Immature natural killer cell (primary cell): Measurements from ENCODE around the gene FAM193B. TPM values are rescaled to one million over a fixed set of nuclear protein-coding genes. Genes with fewer than 3 reads are reported as not detected.
A peak's percentile ranks its signal among the peaks of the same experiment; 100 is the strongest.

Source experiments
- DNase-seq, 3 donors: peaks; one replicate each; pipeline ENCODE4 v3.0.0; 2022; ENCODE audit warnings: mixed read lengths in 1 of 3
- H3K27ac Mint-ChIP-seq, 6 donors: one replicate each; pipeline ENCODE4 v1.8.0; 2020; ENCODE audit warnings: mixed read lengths in 6 of 6, mild to moderate bottlenecking in 5 of 6, inconsistent platforms in 4 of 6, moderate library complexity in 3 of 6
- H3K27me3 Mint-ChIP-seq, 3 donors: one replicate each; pipeline ENCODE4 v1.8.0; 2020 to 2021; ENCODE audit warnings: low read depth in 3 of 3, mild to moderate bottlenecking in 3 of 3, mixed read lengths in 3 of 3, moderate library complexity in 3 of 3, inconsistent platforms in 1 of 3
- H3K36me3 Mint-ChIP-seq, 3 donors: one replicate each; pipeline ENCODE4 v1.8.0; 2020; ENCODE audit warnings: mixed read lengths in 3 of 3, inconsistent platforms in 2 of 3, mild to moderate bottlenecking in 2 of 3
- H3K4me1 Mint-ChIP-seq, 2 donors: one replicate each; pipeline ENCODE4 v1.8.0; 2020; ENCODE audit warnings: inconsistent platforms in 2 of 2, mild to moderate bottlenecking in 2 of 2, mixed read lengths in 2 of 2, moderate library complexity in 1 of 2
- H3K4me3 Mint-ChIP-seq, 5 donors: one replicate each; pipeline ENCODE4 v1.8.0; 2020; ENCODE audit warnings: mild to moderate bottlenecking in 5 of 5, mixed read lengths in 5 of 5, inconsistent platforms in 3 of 5, moderate library complexity in 3 of 5
- H3K9me3 Mint-ChIP-seq, 6 donors: one replicate each; pipeline ENCODE4 v1.8.0; 2020; ENCODE audit warnings: mild to moderate bottlenecking in 6 of 6, mixed read lengths in 6 of 6, inconsistent platforms in 4 of 6, moderate library complexity in 3 of 6
- polyA plus RNA-seq, 3 donors: library from polyadenylated mRNA; unstranded; fragments of 300-500 nt; fragmentation: Illumina TruSeq; gene quantifications; one replicate each; pipeline ENCODE4 v1.2.3, GENCODE V29; 2021

FAM193B gene
- polyA plus RNA-seq = 1 to 10 TPM; 2.5 to 6.2 (median 3.4) TPM

GRCh38 chr5:177554474-177555111 is at the start of gene FAM193B:
TSS of gene FAM193B (minus strand) at chr5:177554563. CDS start at chr5:177554458, 105 bp downstream.
- DNase-seq = peak; percentile 91 to 92 (median 92)
- Mint-ChIP-seq H3K9me3 (no peaks in the 10 kb centered on the region), H3K27ac (peak within 1 kb of the TSS; percentile 19 to 83 (median 76)), H3K27me3 (peaks cover 0 to 3% (median 1%) of the 10 kb centered on the region in 3 donors), H3K4me1 (peaks cover 27 to 30% of the 10 kb centered on the region in 2 donors), H3K36me3 (no peaks in the 10 kb centered on the region), H3K4me3 (peak within 1 kb of the TSS; percentile 79 to 90 (median 89))

GRCh38 chr5:177604116-177604521 is 49.8 kb upstream of the FAM193B start:
- no peak overlapping the region for H3K27ac Mint-ChIP-seq
- peaks cover 0 to 9% (median 7%) of the 10 kb centered on the region in 3 donors for H3K27me3 Mint-ChIP-seq

GRCh38 chr5:177603631-177604030 is 49.3 kb upstream of the FAM193B start:
- H3K27me3 Mint-ChIP-seq = peaks cover 0 to 9% (median 7%) of the 10 kb centered on the region in 3 donors
- H3K4me3 Mint-ChIP-seq = peak overlapping the region in 1 of 5 donors; percentile 17
- peaks cover 25 to 29% of the 10 kb centered on the region in 2 donors for H3K4me1 Mint-ChIP-seq
- H3K27ac Mint-ChIP-seq = peak overlapping the region in 1 of 6 donors; percentile 60
- peaks cover 0 to 10% (median 5%) of the 10 kb centered on the region in 3 donors for H3K36me3 Mint-ChIP-seq
- no peak for DNase-seq
- peaks cover 0 to 1% (median 0%) of the 10 kb centered on the region in 6 donors for H3K9me3 Mint-ChIP-seq

More at GRCh38 chr5:177604116-177604521, 49.8 kb upstream of the FAM193B start:
- peaks cover 0 to 10% (median 5%) of the 10 kb centered on the region in 3 donors for H3K36me3 Mint-ChIP-seq
- peaks cover 21 to 24% of the 10 kb centered on the region in 2 donors for H3K4me1 Mint-ChIP-seq
- no peak for DNase-seq
- no peak overlapping the region for H3K4me3 Mint-ChIP-seq
- H3K9me3 Mint-ChIP-seq = peaks cover 0 to 1% (median 0%) of the 10 kb centered on the region in 6 donors

- peaks cover 0 to 10% (median 5%) of the 10 kb centered on the region in 3 donors for H3K36me3 Mint-ChIP-seq
- DNase-seq = no peak
- peaks cover 0 to 9% (median 9%) of the 10 kb centered on the region in 3 donors for H3K27me3 Mint-ChIP-seq
- peaks cover 0 to 1% (median 0%) of the 10 kb centered on the region in 6 donors for H3K9me3 Mint-ChIP-seq
- peaks cover 27 to 33% of the 10 kb centered on the region in 2 donors for H3K4me1 Mint-ChIP-seq
- H3K4me3 Mint-ChIP-seq = no peak overlapping the region
- H3K27ac Mint-ChIP-seq = peak overlapping the region in 3 of 6 donors; percentile 54 to 66 (median 60)
Observed at GRCh38 chr5:177602458-177602830, 48.1 kb upstream of the FAM193B start.

GRCh38 chr5:177601577-177602457 is 47.5 kb upstream of the FAM193B start:
- H3K9me3 Mint-ChIP-seq = peaks cover 0 to 1% (median 0%) of the 10 kb centered on the region in 6 donors
- DNase-seq = no peak
- peaks cover 0 to 9% (median 8%) of the 10 kb centered on the region in 3 donors for H3K27me3 Mint-ChIP-seq
- peaks cover 0 to 10% (median 5%) of the 10 kb centered on the region in 3 donors for H3K36me3 Mint-ChIP-seq
- peaks cover 27 to 33% of the 10 kb centered on the region in 2 donors for H3K4me1 Mint-ChIP-seq
- peak overlapping the region in 5 of 6 donors; percentile 31 to 66 (median 55) for H3K27ac Mint-ChIP-seq
- H3K4me3 Mint-ChIP-seq = peak overlapping the region in 4 of 5 donors; percentile 54 to 98 (median 91)

DNA sequence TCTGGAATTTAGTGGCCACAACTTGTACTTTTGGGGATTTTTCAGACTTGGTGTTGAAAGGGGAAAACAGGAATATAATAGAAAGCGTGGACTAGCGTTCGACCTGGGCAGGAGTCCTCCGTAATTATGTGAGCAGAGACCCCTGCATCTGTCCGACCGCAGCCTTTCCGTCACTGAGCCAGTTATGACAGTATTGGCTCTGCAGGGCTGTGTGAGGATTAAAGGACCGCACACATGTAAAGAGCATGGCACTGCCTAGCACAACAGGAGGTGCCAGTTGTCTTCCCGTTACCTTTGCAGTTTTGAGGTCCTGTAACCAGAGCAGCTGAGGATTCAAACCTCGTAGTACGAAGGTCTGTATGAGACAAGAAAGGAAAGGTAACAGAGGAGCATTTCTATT is 46.8 kb upstream of the FAM193B start:
- peaks cover 29 to 33% of the 10 kb centered on the region in 2 donors for H3K4me1 Mint-ChIP-seq

GRCh38 chr5:177600508-177601018 is 46.2 kb upstream of the FAM193B start:
- DNase-seq = peak; percentile 8 to 14 (median 13)
- H3K4me3 Mint-ChIP-seq = peak overlapping the region; percentile 89 to 98 (median 98)

More for the DNA sequence above, 46.8 kb upstream of the FAM193B start:
- peaks cover 0 to 7% (median 7%) of the 10 kb centered on the region in 3 donors for H3K27me3 Mint-ChIP-seq
- H3K9me3 Mint-ChIP-seq = peaks cover 0 to 1% (median 0%) of the 10 kb centered on the region in 6 donors
- peak overlapping the region in 4 of 6 donors; percentile 84 to 94 (median 90) for H3K27ac Mint-ChIP-seq
- no peak for DNase-seq
- H3K36me3 Mint-ChIP-seq = peaks cover 0 to 10% (median 3%) of the 10 kb centered on the region in 3 donors
- peak overlapping the region; percentile 89 to 98 (median 98) for H3K4me3 Mint-ChIP-seq

DNA sequence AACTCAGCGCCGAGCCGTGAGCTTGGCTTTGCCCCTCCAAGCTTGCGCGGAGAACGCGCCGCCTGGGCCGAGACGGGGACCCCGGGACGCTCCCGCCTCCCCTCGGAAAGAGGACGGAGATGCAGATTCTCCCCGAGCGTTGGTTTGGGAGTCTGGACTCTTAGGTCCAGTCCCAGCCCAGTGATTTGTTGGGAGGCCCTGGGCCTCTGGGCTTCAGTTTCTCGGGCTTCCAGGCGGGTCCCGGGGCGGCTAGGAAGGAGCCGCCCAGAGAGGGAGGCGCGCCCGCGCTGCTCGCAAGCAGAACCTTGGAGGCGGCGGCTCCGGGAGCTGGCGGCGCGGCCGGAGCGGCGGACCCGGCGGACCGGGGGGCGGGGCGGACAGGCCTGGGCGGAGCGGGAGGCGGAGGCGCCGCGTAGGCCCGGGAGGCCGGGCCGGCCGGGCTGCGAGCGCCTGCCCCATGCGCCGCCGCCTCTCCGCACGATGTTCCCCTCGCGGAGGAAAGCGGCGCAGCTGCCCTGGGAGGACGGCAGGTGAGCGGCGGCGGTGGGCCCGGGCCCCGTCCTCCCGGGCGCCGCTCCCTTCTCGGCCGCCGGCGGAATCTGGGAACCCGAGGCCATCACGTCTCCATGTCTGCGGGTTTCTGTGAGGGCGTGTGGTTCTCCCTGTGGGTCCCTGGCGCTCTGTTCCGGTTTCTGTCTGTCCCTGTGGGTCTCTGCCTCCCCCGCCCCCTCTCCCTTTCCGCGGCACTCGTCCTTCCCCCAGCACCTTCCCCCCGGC is 45.6 kb upstream of the FAM193B start, which contains the start of gene B4GALT7:
Gene B4GALT7 (plus strand): TSS at position 402 of the 777 bp plus-strand sequence. CDS start 79 bp downstream, at position 481.
- Mint-ChIP-seq H3K4me1 (peaks cover 32 to 33% of the 10 kb centered on the region in 2 donors), H3K27me3 (peaks cover under 1 to 7% (median 7%) of the 10 kb centered on the region in 3 donors), H3K36me3 (peaks cover 0 to 11% (median 10%) of the 10 kb centered on the region in 3 donors), H3K27ac (peak within 1 kb of the TSS; percentile 79 to 94 (median 90)), H3K9me3 (peaks cover 0 to 1% (median 0%) of the 10 kb centered on the region in 6 donors), H3K4me3 (peak within 1 kb of the TSS; percentile 89 to 98 (median 98))
- DNase-seq = peak; percentile 83 to 87 (median 84)

More at GRCh38 chr5:177600508-177601018, 46.2 kb upstream of the FAM193B start:
- peaks cover 0 to 7% (median 7%) of the 10 kb centered on the region in 3 donors for H3K27me3 Mint-ChIP-seq
- peaks cover 32 to 33% of the 10 kb centered on the region in 2 donors for H3K4me1 Mint-ChIP-seq
- H3K27ac Mint-ChIP-seq = peak overlapping the region; percentile 79 to 94 (median 90)
- peaks cover 0 to 11% (median 9%) of the 10 kb centered on the region in 3 donors for H3K36me3 Mint-ChIP-seq
- H3K9me3 Mint-ChIP-seq = peaks cover 0 to 1% (median 0%) of the 10 kb centered on the region in 6 donors

DNA sequence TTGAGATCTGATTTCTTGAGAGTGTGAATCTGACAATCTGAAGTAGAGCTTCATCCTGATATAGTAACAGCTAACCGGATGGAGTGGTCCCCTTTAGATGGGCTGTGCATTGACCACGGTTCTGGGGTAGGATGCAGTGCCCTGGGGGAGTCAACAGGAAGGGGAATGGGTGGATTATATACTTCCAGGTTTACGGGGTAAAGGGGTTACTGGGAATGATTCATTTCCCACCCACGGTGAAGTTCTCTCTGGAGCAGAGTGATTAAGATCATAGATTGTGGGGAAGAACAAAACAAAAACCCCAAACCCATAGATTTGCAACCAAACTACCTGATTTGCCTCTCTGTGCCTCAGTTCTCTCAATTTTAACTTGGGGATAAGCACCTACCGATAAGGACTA is 44.1 kb upstream of the FAM193B start:
- Mint-ChIP-seq H3K4me3 (peak overlapping the region; percentile 73 to 81 (median 80)), H3K9me3 (peaks cover 0 to 1% (median 0%) of the 10 kb centered on the region in 6 donors), H3K27me3 (peaks cover 2 to 11% (median 7%) of the 10 kb centered on the region in 3 donors), H3K36me3 (peaks cover 5 to 23% (median 13%) of the 10 kb centered on the region in 3 donors), H3K27ac (peak overlapping the region in 3 of 6 donors; percentile 62 to 81 (median 71)), H3K4me1 (peaks cover 33 to 41% of the 10 kb centered on the region in 2 donors)
- DNase-seq = no peak

- peaks cover 0 to 1% (median 0%) of the 10 kb centered on the region in 6 donors for H3K9me3 Mint-ChIP-seq
- H3K4me3 Mint-ChIP-seq = no peak overlapping the region
- peaks cover 46 to 51% of the 10 kb centered on the region in 2 donors for H3K4me1 Mint-ChIP-seq
- H3K27me3 Mint-ChIP-seq = peaks cover 4 to 19% (median 13%) of the 10 kb centered on the region in 3 donors
- H3K36me3 Mint-ChIP-seq = peaks cover 9 to 27% (median 9%) of the 10 kb centered on the region in 3 donors
- no peak for DNase-seq
- H3K27ac Mint-ChIP-seq = no peak overlapping the region
Observed at GRCh38 chr5:177596775-177597238, 42.4 kb upstream of the FAM193B start.

DNA sequence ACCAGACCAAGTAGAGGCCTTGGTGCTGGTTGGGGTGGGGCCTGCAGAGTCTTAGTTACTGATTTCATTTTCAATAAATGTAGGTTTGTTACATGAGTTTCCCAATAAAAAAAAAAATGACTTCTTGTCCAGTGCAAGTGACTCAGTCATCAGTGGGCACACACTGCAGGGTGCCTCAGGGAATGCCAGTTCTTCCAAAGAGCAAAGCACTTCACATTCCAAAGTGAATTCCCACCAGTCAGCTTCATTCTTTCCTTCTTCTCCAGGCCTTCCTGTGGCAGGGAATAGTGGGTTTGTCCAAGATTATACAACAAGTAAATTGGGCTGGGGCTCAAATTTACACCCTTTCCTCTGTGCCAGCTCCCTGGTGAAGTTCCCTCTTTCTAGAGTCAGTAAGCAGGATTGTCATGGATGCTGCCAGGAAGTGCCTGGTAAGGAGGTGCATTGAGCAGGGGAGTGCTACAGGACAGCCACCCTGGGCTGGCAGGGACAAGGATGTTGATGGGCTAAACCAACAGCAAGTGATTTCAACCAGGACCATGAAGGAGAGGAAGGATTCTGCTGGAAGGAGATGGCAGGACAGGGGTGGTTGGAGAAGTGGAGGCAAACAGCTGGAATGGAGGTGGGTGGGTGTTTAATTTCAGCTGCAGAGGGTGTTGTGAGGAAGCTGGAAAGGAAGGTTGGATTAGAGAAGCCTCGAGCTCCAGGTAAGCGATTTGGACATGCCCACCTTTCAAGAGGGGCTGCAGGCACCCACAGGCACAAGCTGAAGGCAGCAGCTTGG is 41.8 kb upstream of the FAM193B start:
- H3K27ac Mint-ChIP-seq = peak overlapping the region in 1 of 6 donors; percentile 35
- peaks cover 46 to 51% of the 10 kb centered on the region in 2 donors for H3K4me1 Mint-ChIP-seq
- peaks cover 9 to 27% (median 9%) of the 10 kb centered on the region in 3 donors for H3K36me3 Mint-ChIP-seq
- peaks cover 4 to 24% (median 13%) of the 10 kb centered on the region in 3 donors for H3K27me3 Mint-ChIP-seq
- no peak overlapping the region for H3K4me3 Mint-ChIP-seq
- DNase-seq = no peak
- peaks cover 0 to 1% (median 0%) of the 10 kb centered on the region in 6 donors for H3K9me3 Mint-ChIP-seq
